Nucleus accumbens (tissue), 56 donors: ENCODE data around the gene MED12L.

ENCODE experiments used
- DNase-seq, 56 donors: peaks; one replicate each; lab custom pipeline; 2025; lab: John Stamatoyannopoulos, UW

The MED12L gene

GRCh38 chr3:151480492-151480891 lies 395.0 kb downstream of the MED12L start:
- DNase-seq, result peak in 1 of 56 donors; percentile 0

GRCh38 chr3:151483488-151483887 lies 398.0 kb downstream of the MED12L start:
- DNase-seq, result no peak

- DNase-seq, result no peak
These were observed 398.6 kb downstream of the MED12L start for GRCh38 chr3:151483961-151484520.
